ENCODE results near the gene HEBP1.

- TF ChIP-seq, protein P1, sequence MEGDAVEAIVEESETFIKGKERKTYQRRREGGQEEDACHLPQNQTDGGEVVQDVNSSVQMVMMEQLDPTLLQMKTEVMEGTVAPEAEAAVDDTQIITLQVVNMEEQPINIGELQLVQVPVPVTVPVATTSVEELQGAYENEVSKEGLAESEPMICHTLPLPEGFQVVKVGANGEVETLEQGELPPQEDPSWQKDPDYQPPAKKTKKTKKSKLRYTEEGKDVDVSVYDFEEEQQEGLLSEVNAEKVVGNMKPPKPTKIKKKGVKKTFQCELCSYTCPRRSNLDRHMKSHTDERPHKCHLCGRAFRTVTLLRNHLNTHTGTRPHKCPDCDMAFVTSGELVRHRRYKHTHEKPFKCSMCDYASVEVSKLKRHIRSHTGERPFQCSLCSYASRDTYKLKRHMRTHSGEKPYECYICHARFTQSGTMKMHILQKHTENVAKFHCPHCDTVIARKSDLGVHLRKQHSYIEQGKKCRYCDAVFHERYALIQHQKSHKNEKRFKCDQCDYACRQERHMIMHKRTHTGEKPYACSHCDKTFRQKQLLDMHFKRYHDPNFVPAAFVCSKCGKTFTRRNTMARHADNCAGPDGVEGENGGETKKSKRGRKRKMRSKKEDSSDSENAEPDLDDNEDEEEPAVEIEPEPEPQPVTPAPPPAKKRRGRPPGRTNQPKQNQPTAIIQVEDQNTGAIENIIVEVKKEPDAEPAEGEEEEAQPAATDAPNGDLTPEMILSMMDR (IDR thresholded peaks at IDR 0.05; ENCODE audit: low read depth, low read length, missing input control), result no peak
- TF ChIP-seq MAX (IDR thresholded peaks at IDR 0.05), result no peak
- TF ChIP-seq NR2F2 (IDR thresholded peaks at IDR 0.05), result no peak
- TF ChIP-seq SP1 (IDR thresholded peaks at IDR 0.05), result no peak
- no peak for TF ChIP-seq JUND (IDR thresholded peaks at IDR 0.05)
- no peak for TF ChIP-seq YY1 (IDR thresholded peaks at IDR 0.05)
- no peak for TF ChIP-seq REST (IDR thresholded peaks at IDR 0.05)
- no peak for TF ChIP-seq GABPA (IDR thresholded peaks at IDR 0.05 in 1 of 2, conservative IDR thresholded peaks at IDR 0.05 in 1 of 2)
These were observed 24.5 kb upstream of the HEBP1 start for GRCh38 chr12:13024531-13024916.
